ENCODE results near the gene KRT77.

The KRT77 gene

DNA sequence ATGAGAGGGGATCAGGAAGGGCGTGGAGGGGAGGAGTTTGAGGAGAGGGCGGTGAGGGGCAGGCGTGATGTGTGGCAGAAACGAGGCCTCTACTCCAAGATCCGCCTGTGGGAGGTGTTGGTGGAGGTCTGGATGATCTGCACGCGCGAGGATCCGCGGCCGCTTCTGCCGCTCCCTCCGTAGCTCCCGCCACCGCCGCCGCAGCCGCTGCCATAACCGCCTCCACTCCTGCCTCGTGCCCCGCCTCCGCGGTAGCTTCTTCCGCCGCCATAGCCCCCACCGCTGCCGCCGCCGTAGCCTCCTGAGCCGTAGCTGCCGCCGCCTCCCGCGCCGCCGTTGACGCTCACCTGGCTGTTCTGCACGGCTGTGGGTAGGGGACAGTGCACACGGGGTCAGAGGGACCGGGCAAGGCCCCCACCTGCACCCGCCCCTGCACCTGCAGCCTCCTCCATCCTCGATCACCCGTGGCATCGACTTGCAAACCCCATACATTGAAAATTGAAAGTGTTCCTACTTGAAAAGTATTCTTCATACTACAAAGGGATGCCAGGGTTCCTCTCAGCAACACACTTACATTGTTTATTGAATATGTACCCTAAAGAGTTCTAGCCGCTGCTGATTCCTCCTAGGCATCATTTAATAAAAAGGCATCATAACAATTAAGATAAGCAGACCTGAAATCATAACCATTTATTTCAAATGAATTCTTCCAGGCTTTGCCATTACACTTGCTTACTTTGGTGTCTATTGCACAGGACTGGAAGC lies 12.1 kb downstream of the KRT77 start:
- peak; percentile 35 for DNase-seq

DNA sequence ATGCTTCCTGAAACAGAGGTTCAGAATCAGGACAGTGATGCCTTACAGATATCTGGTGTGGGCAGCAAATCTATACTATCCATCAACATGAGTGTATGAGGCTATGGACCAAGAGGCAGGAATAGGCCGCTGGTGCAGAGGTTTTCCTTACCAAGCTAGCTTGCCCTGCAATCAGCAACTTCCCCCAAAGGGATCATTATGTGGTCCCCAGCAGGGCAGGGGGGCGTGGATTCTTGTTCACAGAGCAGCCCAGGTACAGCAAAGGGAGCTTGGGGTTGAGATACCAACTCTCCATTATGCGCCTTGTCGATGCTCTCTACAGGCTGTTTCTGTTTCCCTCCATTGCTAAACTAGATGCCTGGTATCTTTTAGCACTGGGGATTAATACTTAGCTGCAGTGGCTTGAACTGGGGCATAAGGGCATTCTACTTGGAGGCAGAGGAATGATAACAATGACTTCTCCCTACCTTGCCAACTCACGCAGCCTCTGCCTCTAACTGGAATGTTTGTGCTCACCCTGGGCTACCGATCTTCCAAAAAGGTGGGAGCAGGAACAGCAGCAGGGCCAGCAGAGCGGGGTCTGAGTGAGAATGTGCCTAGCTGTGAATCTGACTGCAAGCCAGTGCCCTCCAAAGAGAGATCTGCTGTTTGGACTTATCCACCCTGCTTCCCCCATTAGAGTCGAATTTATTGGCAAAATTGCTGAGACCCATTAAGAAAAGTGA lies 12.8 kb downstream of the KRT77 start:
- no peak for DNase-seq

GRCh38 chr12:52689936-52690335 lies 13.4 kb downstream of the KRT77 start:
- no peak for DNase-seq

- no peak for DNase-seq
Observed at GRCh38 chr12:52689239-52689638, 14.1 kb downstream of the KRT77 start.

- DNase-seq = no peak
Observed at GRCh38 chr12:52688481-52688880, 14.8 kb downstream of the KRT77 start.

GRCh38 chr12:52687497-52688385 lies 15.6 kb downstream of the KRT77 start:
- no peak for DNase-seq

DNA sequence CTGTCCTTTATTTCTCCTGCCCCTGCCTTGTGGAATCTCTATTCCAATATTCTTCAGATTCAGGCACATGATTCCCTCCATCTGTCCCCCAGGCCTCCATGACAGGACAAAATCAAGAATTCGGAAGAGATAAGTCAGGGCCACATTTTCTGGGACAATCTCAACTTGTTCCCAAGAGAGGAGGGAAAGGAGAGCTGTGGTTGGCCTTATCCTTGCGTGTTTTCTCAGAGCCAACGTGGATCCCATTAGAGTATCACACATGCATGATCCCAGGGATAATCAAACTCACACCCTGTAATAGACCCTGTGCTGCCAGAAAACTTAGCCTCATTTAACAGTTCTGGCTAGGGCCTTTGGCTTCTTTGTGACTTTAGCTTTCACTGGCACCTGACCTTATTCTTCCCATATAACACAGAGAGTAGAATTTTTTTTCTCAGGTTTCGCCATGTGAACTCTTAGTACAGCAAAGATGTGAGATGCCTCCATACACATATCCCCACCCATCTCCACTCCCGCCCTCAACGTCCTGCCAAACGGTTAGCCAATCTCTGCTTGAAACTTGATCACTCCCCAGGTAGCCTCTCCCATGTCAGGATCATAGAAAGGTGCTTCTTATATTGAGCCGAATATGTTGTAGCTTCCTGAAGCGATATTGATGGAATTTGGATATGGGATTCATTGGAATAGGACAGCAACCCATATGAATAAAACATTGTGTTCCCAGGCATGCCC lies 16.4 kb downstream of the KRT77 start:
- DNase-seq = no peak

DNA sequence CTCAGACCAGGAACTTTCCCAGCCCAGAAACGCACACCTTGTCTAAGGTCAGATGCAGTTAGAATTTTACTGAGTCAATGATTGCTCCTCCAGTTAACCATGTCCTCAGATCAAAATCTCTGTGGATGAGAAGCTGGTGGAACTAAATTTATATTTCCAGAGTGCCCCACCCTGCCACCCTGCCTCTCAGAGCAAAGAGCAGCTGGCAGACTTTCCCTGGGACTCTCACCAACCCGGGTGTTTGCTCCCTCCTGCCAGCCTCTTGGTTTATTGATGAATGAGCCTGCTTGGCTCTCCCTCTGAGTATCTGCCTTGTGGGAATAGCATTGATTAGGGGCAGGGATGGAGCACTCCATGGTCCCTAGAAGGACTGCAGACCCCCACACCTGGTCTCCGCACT lies 17.3 kb downstream of the KRT77 start:
- DNase-seq = no peak

DNA sequence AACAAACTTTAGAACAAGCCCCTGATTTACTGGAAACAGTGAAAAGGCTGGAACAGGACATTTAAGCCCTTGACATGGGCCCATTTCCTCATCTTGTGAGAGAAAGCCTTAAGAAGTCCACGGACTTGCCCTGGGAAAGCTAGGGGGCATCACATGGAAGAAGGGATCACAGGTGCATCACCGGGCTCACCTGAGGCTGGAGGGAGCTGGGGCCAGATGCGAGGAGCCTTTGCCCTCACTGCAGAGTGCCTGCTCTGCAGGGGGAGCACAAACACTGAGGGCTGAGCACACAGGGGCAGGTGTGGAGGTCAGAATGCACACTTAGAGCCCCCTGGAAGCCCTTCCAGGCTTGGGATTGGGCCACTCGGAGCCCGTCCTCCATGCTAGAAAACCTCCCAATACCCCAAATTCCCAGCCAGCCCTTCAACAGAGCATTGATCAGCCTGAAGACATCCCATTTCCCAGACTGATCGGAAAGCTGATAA lies 17.9 kb downstream of the KRT77 start:
- no peak for DNase-seq

- DNase-seq = no peak
Observed at GRCh38 chr12:52684431-52684830, 18.9 kb downstream of the KRT77 start.

DNA sequence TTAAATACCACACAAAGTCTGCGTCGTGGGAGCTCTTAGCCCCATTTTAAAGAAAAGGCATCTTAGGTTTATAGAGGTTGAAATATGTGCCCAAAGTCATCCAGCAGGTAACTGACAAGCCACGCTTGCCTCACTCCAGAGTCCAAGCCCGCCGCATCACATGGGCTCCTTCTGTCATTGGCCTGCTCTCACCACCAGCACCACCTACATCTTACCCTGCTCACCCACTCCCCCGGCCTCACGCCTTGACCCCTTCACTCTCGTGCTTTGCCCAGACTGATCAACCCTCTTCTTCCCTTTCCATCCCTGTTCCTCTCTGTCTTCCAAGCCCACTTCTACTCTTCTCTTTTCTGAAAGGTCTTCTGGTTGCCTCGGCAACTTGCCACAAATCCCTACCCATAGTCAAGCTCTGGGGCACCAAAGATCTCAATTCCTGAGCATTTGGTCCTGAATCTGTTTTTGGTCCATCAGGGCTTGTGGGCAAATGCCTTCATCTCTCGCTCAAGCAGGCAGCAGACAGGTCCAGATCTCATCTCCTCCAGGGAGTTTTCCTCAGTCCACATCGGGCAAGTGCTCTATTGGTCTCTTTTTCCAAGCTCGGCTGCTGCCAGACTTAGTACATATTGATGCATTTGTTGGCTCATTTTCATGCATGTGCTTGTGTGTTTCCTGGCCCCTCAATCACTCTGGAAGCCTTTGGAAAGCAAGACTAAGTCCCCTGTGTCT lies 19.6 kb downstream of the KRT77 start:
- no peak for DNase-seq

DNA sequence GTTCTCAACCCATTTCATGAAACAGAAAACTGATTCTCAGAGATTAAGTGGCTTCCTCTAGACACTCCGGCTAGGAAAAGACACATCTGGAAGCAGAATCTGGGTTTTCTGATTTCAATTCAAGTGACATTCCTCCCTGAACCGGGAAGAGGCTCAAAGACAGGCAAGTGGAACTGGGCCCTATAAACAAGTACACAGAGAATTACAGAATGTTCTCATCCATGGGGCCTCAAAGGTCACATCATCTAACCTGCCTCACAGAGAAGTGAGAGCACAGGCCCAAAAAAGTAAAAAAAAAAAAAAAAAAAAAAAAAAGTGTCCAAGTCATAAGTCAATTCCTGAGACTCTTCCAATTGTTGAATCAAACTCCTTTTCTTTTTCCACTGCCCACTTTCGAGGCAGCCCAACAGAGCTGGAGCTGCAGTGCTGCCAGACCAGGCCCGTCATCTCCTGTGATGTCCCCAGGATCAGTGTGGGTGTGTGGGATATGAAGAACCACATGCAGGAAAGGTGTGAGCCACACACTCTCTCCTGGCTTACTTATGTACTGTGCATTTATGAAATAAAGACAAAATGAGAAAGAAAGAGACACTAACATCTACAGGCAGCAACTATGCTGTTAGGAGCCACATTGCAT lies 20.3 kb downstream of the KRT77 start:
- no peak for DNase-seq

DNA sequence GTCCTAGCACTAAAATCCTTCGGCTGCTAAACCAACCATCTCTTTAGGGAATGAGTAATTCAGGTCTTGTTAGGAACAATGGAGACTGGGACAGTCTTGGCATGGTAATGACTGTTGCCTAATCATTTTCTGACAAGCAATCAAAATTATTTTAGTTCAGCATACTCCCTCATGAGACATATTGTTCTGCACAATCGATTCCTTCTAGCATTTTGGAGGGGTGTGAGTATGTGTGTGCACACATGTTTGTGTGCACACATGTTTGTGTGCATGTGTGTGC lies 21.0 kb downstream of the KRT77 start:
- DNase-seq = no peak

GRCh38 chr12:52681526-52682380 lies 21.6 kb downstream of the KRT77 start:
- DNase-seq = no peak

DNA sequence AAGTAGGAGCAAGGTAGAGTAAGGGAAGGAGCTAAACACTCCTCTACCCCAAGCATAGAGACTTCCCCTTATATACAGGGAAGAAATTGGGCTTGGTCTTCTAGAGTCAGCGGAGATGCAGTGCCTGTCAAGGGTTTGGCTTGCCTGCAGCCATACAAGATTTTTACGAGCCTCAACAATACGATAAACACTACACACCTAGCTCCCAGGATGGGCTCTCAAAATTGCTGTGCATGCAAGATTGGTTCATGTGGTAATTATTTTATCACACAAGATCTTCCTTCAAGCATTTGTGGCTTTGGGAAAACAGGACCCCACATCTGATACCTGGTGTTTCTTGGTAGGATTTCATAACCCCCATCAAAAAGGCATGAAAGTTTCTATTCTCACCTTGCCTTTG lies 23.0 kb downstream of the KRT77 start, which contains the start of gene KRT1:
KRT1 (minus strand) TSS at position 45 of the 400 bp plus-strand sequence. CDS start 59 bp downstream, outside the sequence.
- no peak for DNase-seq

- DNase-seq = no peak
Observed at GRCh38 chr12:52679875-52680274, 23.4 kb downstream of the KRT77 start.

DNA sequence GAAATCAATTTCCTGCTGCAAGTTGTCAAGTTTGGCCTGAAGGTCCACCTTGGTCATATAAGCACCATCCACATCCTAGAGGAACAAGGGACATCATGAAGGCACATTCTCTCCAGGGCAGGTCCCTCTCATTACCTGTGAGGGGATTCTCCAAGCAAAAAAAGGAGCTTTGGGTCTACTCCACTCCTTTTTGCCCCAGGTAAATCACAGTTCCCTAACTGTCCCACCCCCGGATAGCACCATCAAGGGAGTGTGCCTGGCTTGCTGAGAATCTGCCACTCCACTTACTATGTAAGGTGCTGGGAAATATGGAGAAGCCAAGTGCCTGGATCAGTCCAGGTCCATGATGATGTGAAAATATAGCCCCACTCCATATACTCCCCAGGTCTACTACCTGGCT lies 25.7 kb downstream of the KRT77 start:
- DNase-seq = no peak

DNA sequence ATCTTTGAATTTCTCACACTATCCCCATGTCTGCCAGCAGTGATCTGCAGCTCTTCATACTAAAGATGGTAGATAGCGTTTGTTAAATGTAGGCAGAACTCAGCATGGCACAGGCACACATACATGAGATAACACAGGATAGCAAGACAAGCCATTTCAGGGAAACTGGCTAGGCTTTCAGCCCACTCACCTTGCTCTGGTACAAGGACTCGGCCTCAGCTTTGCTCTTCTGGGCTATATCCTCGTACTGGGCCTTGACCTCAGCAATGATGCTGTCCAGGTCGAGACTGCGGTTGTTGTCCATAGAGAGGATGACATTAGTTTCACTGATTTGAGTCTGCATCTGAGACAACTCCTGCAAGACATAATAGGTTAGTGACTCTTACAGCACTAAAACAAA lies 26.2 kb downstream of the KRT77 start:
- DNase-seq = no peak

- no peak for DNase-seq
Observed at GRCh38 chr12:52676163-52676562, 27.2 kb downstream of the KRT77 start.

- DNase-seq = no peak
Observed at GRCh38 chr12:52675301-52675701, 28.0 kb downstream of the KRT77 start.

DNA sequence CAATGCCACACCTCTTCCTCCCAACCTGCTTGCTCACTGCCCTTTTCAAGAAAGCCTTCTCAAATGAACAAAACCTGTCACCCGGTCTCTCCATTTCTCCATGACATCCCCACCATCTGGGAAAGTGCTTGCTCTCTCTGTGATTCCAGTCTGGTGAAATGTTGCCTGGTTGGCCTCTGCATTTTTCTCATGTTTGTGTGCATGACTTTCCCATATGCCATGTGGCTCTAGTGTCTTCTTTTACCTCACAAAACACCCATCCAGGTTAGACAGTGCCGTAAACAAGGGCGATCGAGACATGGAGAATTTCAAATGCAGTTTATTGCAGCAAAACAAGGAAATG lies 28.9 kb downstream of the KRT77 start:
- no peak for DNase-seq

Measured in stimulated activated naive CD4-positive, alpha-beta T cell treated with Interleukin-2 at 50 U/mL for 16 hours (primary cell).